DND-41 (cell line): ENCODE data around the gene DPYD.

ENCODE experiments used
- EZH2 ChIP-seq: IDR thresholded peaks from 3 replicates; pipeline ENCODE4 v1.6.1; 2012; ENCODE audit warnings: borderline replicate concordance, low read depth, mild to moderate bottlenecking, moderate library complexity, low read length, inconsistent platforms; ENCODE audit not compliant: severe bottlenecking
- TF ChIP-seq, protein P1 (sequence below): IDR thresholded peaks from 2 replicates; pipeline ENCODE4 v1.5.1; 2012; ENCODE audit warnings: borderline replicate concordance, low read length, moderate library complexity, mild to moderate bottlenecking; ENCODE audit not compliant: poor library complexity, severe bottlenecking; ENCODE audit errors: extremely low read depth

DNA sequence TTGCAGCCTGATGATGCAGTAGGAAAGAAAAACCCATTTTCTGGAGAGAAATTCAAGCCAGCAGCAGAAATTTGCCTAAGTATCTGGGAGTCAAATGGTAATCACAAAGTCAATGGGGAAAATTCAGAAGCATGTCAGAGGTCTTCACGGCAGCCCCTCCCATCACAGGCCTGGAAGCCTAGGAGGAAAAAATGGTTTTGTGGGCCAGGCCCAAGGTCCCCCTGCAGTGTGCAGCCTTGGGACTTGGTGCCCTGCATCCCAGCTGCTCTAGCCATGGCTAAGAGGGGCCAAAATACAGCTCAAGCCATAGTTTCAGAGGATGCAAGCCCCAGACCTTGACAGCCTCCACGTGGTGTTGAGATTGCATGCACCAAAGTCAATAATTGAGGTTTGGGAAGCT, 864.4 kb downstream of the DPYD start:
- TF ChIP-seq, protein P1, sequence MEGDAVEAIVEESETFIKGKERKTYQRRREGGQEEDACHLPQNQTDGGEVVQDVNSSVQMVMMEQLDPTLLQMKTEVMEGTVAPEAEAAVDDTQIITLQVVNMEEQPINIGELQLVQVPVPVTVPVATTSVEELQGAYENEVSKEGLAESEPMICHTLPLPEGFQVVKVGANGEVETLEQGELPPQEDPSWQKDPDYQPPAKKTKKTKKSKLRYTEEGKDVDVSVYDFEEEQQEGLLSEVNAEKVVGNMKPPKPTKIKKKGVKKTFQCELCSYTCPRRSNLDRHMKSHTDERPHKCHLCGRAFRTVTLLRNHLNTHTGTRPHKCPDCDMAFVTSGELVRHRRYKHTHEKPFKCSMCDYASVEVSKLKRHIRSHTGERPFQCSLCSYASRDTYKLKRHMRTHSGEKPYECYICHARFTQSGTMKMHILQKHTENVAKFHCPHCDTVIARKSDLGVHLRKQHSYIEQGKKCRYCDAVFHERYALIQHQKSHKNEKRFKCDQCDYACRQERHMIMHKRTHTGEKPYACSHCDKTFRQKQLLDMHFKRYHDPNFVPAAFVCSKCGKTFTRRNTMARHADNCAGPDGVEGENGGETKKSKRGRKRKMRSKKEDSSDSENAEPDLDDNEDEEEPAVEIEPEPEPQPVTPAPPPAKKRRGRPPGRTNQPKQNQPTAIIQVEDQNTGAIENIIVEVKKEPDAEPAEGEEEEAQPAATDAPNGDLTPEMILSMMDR = no peak
- TF ChIP-seq EZH2 = no peak
